Memory B cell (primary cell): ENCODE measurements around the gene BMPR2.
"Not testable (repeated sequence)": the region's sequence is repeated elsewhere in the genome, so short reads cannot be mapped to it uniquely, and the experiment has no call there.

Experiments
- ATAC-seq: fragments of 150-1000 bp; cut with Tn5 transposase; 2 replicates; pipeline ENCODE4 v1.10.0; 2021; ENCODE audit warnings: low read depth, mild to moderate bottlenecking, moderate library complexity
- DNase-seq, 2 donors: peaks; one replicate each; pipeline ENCODE4 v3.0.0; 2022; ENCODE audit warnings: low spot score in 2 of 2
- H3K27ac Mint-ChIP-seq: one replicate; pipeline ENCODE4 v1.8.0; 2022; ENCODE audit warnings: mild to moderate bottlenecking, moderate library complexity, mixed read lengths
- H3K27me3 Mint-ChIP-seq: one replicate; pipeline ENCODE4 v1.8.0; 2022; ENCODE audit warnings: mixed read lengths
- H3K36me3 Mint-ChIP-seq: one replicate; pipeline ENCODE4 v1.8.0; 2022; ENCODE audit warnings: mild to moderate bottlenecking, mixed read lengths
- H3K4me1 Mint-ChIP-seq: one replicate; pipeline ENCODE4 v1.8.0; 2022; ENCODE audit warnings: mixed read lengths
- H3K4me3 Mint-ChIP-seq: one replicate; pipeline ENCODE4 v1.8.0; 2022; ENCODE audit warnings: mild to moderate bottlenecking, moderate library complexity, mixed read lengths
- H3K9me3 Mint-ChIP-seq: one replicate; pipeline ENCODE4 v1.8.0; 2022; ENCODE audit warnings: mixed read lengths

BMPR2 gene

DNA sequence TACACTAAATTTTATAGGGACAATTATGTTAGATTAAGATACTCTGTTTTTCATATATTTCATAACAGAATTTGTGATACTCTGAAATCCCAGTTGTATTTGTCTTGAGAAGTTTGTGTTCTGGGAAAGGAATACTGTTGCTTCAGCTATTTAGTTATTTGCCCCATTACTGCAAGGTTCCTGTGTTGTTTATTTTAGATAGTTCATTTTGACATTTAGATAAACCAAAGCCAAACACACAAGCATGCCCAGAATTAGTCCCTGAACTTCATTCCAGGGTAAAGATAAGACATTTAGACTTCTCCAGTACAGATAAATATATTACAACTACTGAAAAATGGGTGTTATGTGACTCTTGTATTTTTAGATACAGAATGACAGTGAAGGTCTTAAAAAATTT is 74.7 kb downstream of the BMPR2 start:
- H3K4me3 Mint-ChIP-seq = no peak overlapping the region
- ATAC-seq (no peak), DNase-seq (no peak)
- no peak overlapping the region for H3K27ac Mint-ChIP-seq
- peaks cover 12% of the 10 kb centered on the region for H3K36me3 Mint-ChIP-seq
- peaks cover 3% of the 10 kb centered on the region for H3K9me3 Mint-ChIP-seq
- H3K4me1 Mint-ChIP-seq = peaks cover 6% of the 10 kb centered on the region
- no peaks in the 10 kb centered on the region for H3K27me3 Mint-ChIP-seq

DNA sequence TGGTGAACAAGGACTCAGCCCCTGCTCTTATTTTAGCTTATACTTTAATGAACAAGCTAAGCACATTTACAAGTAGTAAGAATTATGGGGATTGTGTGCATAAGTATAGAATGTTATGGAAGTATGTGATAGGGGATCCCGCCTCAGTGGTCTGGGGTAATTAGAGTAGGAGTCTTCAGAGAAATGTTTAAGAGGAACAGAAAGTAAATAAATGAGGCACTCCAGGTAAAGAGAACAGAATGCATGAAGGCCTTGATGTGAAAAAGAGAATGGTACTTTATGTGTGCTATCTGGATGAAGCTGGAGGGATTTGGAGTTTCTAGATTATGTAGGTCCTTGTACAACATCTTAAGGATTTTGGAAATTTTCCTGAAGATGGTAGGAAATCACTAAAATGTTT is 76.6 kb downstream of the BMPR2 start:
- peaks cover 12% of the 10 kb centered on the region for H3K36me3 Mint-ChIP-seq
- no peak overlapping the region for H3K27ac Mint-ChIP-seq
- H3K4me1 Mint-ChIP-seq = peaks cover 6% of the 10 kb centered on the region
- no peak for DNase-seq
- no peak for ATAC-seq
- no peak overlapping the region for H3K4me3 Mint-ChIP-seq
- H3K27me3 Mint-ChIP-seq = no peaks in the 10 kb centered on the region
- peaks cover 3% of the 10 kb centered on the region for H3K9me3 Mint-ChIP-seq

GRCh38 chr2:202454536-202454935 is 78.4 kb downstream of the BMPR2 start:
- Mint-ChIP-seq H3K4me1 (peaks cover 6% of the 10 kb centered on the region), H3K36me3 (peaks cover 11% of the 10 kb centered on the region), H3K4me3 (no peak overlapping the region), H3K9me3 (peaks cover 2% of the 10 kb centered on the region), H3K27ac (no peak overlapping the region), H3K27me3 (no peaks in the 10 kb centered on the region)
- no peak for DNase-seq
- ATAC-seq = no peak

- Mint-ChIP-seq H3K27me3 (no peaks in the 10 kb centered on the region), H3K9me3 (peaks cover 3% of the 10 kb centered on the region), H3K36me3 (peaks cover 14% of the 10 kb centered on the region), H3K4me1 (peaks cover 6% of the 10 kb centered on the region), H3K27ac (no peak overlapping the region), H3K4me3 (no peak overlapping the region)
- ATAC-seq (no peak), DNase-seq (no peak)
Measured at GRCh38 chr2:202455114-202455513, 79.0 kb downstream of the BMPR2 start.

DNA sequence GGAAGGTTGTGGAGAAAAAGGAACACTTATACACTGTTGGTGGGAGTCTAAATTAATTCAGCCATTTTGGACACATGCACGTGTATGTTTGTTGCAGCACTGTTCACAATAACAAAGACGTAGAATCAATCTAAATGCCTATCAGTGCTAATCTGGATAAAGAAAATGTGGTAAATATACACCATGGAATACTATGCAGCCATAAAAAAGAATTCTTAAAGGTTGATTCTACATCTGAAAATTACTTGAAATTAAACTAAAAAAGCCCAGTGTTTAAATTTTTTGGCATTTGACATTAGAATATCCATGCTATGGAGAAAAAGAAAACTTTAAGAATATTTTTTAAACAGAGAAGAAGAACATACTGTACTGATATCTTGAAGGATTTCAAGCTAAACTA is 84.0 kb downstream of the BMPR2 start:
- Mint-ChIP-seq H3K9me3 (peaks cover 3% of the 10 kb centered on the region), H3K27ac (no peak overlapping the region), H3K36me3 (peaks cover 9% of the 10 kb centered on the region), H3K27me3 (no peaks in the 10 kb centered on the region), H3K4me1 (no peaks in the 10 kb centered on the region), H3K4me3 (no peak overlapping the region)
- ATAC-seq = no peak
- no peak for DNase-seq

DNA sequence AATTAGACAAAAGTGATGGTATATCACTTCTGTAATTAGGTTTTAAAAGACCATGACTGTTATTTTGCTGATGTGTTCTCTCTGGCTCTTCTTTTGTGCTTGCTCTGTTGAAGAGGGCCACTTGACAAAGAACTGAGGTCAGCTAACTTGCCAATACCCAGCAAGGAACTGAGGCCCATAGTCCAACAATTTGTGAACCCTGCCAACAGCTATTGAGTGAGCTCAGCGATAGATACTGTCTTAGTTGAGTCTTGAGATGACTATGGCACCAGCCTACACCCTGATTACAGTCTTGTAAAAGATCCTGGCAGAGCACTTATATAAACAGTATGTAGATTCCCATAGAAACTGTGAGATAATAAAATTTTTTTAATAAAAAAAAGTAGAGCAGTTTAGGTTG is 103.0 kb downstream of the BMPR2 start:
- no peak overlapping the region for H3K4me3 Mint-ChIP-seq
- DNase-seq (no peak), ATAC-seq (no peak)
- no peaks in the 10 kb centered on the region for H3K27me3 Mint-ChIP-seq
- no peaks in the 10 kb centered on the region for H3K4me1 Mint-ChIP-seq
- H3K9me3 Mint-ChIP-seq = peaks cover 1% of the 10 kb centered on the region
- H3K27ac Mint-ChIP-seq = no peak overlapping the region
- H3K36me3 Mint-ChIP-seq = peaks cover 13% of the 10 kb centered on the region

DNA sequence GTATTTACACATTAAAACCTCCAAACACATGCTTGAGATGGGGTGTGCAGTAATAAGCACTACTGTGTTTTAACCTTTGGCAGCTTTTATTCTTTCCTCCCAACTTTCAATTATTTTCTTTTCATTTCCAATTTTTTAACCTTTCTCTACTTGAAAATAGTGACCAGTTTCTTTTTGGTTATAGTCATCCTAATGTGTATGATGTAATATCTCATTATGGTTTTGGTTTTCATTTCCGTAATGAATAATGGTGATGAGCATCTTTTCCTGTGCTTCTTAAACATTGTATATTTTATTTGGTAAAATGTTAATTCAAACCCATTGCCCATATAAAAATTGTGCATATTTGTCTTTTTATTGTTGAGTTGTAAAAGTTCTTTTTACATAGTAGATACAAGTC is 103.5 kb downstream of the BMPR2 start:
- Mint-ChIP-seq H3K4me3 (no peak overlapping the region), H3K27ac (no peak overlapping the region), H3K4me1 (no peaks in the 10 kb centered on the region), H3K27me3 (no peaks in the 10 kb centered on the region), H3K9me3 (peaks cover 1% of the 10 kb centered on the region), H3K36me3 (peaks cover 11% of the 10 kb centered on the region)
- DNase-seq = no peak
- no peak for ATAC-seq

DNA sequence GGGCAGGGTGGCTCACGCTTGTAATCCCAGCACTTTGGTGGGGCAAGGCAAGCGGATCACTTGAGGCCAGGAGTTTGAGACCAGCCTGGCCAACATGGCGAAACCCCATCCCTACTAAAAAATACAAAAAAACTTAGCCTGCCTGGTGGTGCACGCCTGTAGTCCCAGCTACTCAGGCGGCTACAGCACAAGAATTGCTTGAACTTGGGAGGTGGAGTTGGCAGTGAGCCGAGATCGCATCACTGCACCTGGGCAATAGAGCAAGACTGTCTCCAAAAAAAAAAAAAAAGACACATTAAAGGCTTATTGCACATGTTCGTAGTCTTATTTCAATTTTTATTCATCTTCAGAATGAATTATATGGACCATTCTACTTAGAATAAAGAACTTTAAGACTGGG is 110.2 kb downstream of the BMPR2 start:
- no peak overlapping the region for H3K27ac Mint-ChIP-seq
- DNase-seq (no peak), ATAC-seq (no peak)
- H3K4me1 Mint-ChIP-seq = no peaks in the 10 kb centered on the region
- no peaks in the 10 kb centered on the region for H3K27me3 Mint-ChIP-seq
- H3K36me3 Mint-ChIP-seq = peaks cover 5% of the 10 kb centered on the region
- no peaks in the 10 kb centered on the region for H3K9me3 Mint-ChIP-seq
- H3K4me3 Mint-ChIP-seq = no peak overlapping the region

- ATAC-seq (no peak), DNase-seq (no peak)
- Mint-ChIP-seq H3K9me3 (no peaks in the 10 kb centered on the region), H3K4me1 (no peaks in the 10 kb centered on the region), H3K4me3 (no peak overlapping the region), H3K36me3 (no peaks in the 10 kb centered on the region), H3K27ac (no peak overlapping the region), H3K27me3 (no peaks in the 10 kb centered on the region)
Measured at GRCh38 chr2:202488671-202489070, 112.5 kb downstream of the BMPR2 start.

DNA sequence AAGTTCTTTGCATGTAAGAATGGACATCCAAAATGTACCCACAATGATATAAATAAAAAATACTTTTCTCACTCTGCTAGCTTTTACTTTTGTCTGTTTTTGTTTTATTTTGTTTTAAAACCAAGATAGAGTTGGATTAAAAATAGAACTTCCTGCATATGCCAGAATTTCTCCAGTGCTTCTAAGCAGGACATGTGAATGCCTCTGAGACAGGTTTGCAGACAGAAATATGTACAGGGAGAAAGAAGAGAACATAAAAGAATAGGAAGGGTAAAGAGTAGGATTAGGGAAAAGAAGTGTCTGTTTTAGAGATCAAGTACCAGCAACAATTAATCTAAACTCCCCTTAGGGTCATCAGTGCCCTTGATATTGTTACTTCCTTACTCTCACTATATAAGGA is 114.4 kb downstream of the BMPR2 start:
- no peaks in the 10 kb centered on the region for H3K9me3 Mint-ChIP-seq

DNA sequence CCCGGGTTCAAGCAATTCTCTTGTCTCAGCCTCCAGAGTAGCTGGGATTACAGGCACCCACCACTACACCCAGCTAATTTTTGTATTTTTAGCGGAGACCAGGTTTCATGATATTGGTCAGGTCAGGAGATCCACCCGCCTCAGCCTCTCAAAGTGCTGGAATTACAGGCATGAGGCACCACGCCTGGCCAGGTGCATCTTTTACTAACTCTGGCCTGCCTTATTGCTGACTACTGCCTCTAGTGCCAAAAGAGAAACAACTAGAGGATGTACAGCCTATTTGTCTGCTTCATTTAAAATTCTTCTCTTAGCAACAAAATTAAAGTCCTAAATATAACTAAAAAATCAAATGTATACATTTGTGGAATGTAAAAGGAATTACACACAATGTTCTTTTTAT is 115.4 kb downstream of the BMPR2 start:
- ATAC-seq = no peak
- Mint-ChIP-seq H3K27ac (no peak overlapping the region), H3K9me3 (no peaks in the 10 kb centered on the region), H3K27me3 (no peaks in the 10 kb centered on the region), H3K4me3 (no peak overlapping the region), H3K36me3 (peaks cover 6% of the 10 kb centered on the region), H3K4me1 (no peaks in the 10 kb centered on the region)
- no peak for DNase-seq

More for the DNA sequence above, 114.4 kb downstream of the BMPR2 start:
- Mint-ChIP-seq H3K36me3 (peaks cover 6% of the 10 kb centered on the region), H3K4me3 (no peak overlapping the region), H3K4me1 (no peaks in the 10 kb centered on the region), H3K27ac (no peak overlapping the region), H3K27me3 (no peaks in the 10 kb centered on the region)
- DNase-seq (no peak), ATAC-seq (no peak)

- ATAC-seq = no peak
- Mint-ChIP-seq H3K36me3 (peaks cover 8% of the 10 kb centered on the region), H3K4me3 (no peak overlapping the region), H3K27ac (peak overlapping the region; percentile 63), H3K27me3 (no peaks in the 10 kb centered on the region), H3K4me1 (no peaks in the 10 kb centered on the region), H3K9me3 (no peaks in the 10 kb centered on the region)
- DNase-seq = no peak
Measured at GRCh38 chr2:202494300-202495229, 118.4 kb downstream of the BMPR2 start.

DNA sequence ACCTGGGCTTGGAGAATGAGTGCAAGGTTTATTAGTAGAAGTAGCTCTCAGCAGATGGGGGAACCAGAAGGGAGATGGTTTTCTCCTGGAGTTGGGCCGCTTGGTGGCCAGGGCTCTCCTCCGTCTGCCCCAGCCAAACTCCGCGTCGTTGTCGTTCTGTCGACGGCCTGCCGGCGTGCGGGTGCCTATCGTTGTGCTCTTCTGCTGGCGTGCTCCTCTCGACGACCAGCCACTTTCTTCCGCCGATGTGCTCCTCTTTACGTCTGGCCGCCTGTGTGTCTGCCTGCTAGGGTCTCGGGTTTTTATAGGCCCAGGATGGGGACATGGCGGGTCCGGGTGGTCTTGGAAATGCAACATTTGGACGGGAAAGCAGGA is 119.1 kb downstream of the BMPR2 start:
- no peaks in the 10 kb centered on the region for H3K4me1 Mint-ChIP-seq
- ATAC-seq = no peak
- no peaks in the 10 kb centered on the region for H3K27me3 Mint-ChIP-seq
- peaks cover 8% of the 10 kb centered on the region for H3K36me3 Mint-ChIP-seq
- no peak overlapping the region for H3K27ac Mint-ChIP-seq
- H3K9me3 Mint-ChIP-seq = no peaks in the 10 kb centered on the region
- no peak overlapping the region for H3K4me3 Mint-ChIP-seq
- no peak for DNase-seq

DNA sequence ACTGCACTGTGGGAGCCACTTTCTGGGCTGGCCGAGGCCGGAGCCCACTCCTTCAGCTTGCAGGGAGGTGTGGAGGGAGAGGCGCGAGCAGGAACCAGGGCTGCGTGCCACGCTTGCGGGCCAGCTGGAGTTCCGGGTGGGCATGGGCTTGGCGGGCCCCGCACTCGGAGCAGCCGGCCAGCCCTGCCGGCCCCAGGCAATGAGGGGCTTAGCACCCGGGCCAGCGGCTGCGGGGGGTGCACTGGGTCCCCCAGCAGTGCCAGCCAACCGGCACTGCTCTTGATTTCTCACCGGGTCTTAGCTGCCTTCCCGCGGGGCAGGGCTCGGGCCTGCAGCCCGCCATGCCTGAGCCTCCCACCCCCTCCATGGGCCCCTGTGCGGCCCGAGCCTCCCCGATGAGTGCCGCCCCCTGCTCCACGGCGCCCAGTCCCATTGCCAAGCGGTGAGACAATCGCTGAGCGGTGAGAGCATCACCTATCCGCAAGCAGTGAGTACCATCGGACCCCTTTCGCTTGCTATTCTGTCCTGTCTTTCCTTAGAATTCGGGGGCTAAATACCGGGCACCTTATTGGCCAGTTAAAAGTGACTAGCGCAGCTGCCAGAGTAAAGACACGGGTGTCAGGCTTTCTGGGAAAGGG is 120.8 kb downstream of the BMPR2 start:
- ATAC-seq, H3K36me3 Mint-ChIP-seq, H3K4me1 Mint-ChIP-seq, H3K27ac Mint-ChIP-seq, DNase-seq, H3K9me3 Mint-ChIP-seq, H3K27me3 Mint-ChIP-seq, H3K4me3 Mint-ChIP-seq: not testable (repeated sequence)

DNA sequence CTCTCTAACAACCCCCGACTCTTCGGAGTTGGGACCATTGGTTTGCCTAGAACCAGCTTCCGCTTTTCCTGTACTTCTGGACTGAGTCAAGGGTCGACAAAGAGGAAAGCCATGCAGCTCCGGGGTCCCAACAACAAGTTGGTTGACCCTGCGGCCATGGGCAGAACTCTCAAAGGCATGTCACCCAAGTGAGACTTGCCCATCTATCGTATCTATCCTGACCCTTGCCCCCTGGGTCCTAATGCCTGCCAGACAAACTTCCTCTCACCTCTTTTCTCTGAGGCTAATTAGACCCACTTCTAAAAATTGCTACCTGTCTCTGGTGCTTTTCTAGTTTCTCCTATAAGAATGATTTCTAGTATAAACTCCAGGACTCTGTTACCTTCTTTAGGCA is 121.3 kb downstream of the BMPR2 start:
- H3K4me1 Mint-ChIP-seq, ATAC-seq, H3K27me3 Mint-ChIP-seq, H3K9me3 Mint-ChIP-seq, H3K27ac Mint-ChIP-seq, DNase-seq, H3K4me3 Mint-ChIP-seq: not testable (repeated sequence)
- peaks cover 10% of the 10 kb centered on the region for H3K36me3 Mint-ChIP-seq
